Pancreas (tissue), 10 donors: ENCODE measurements around the gene SLC43A2. TPM values are rescaled to one million over a fixed set of nuclear protein-coding genes. Genes with fewer than 3 reads are reported as not detected.

ENCODE experiments used
- ATAC-seq, 4 donors: fragments of 200-7000 bp; cut with Tn5 transposase; one replicate each; pipeline versions ENCODE4 v1.8.0 to v1.9.1; 2020; ENCODE audit warnings: mild to moderate bottlenecking in 4 of 4, moderate library complexity in 4 of 4
- DNase-seq, 6 donors: peaks; one replicate each; pipeline ENCODE4 v3.0.0-alpha.2; 2020
- FAIRE-seq: peaks from 2 replicates; lab custom pipeline; 2012; peaks lifted over from hg19 to GRCh38; lab: Jason Lieb, UNC
- H3K27ac ChIP-seq, 4 donors: fragments of 200-600 bp; sonication (generic); 1 replicate in 3 of 4; 2 replicates in 1 of 4; pipeline versions ENCODE4 v1.5.0 to v1.8.0; 2020
- H3K27me3 ChIP-seq, 4 donors: fragments of 200-600 bp; one replicate each; pipeline ENCODE4 v1.8.0; 2021
- H3K36me3 ChIP-seq, 3 donors: fragments of 200-600 bp; sonication (generic) in 1 of 3; one replicate each; pipeline versions ENCODE4 v1.5.0 to v1.8.0; 2020 to 2021
- H3K4me1 ChIP-seq, 3 donors: fragments of 200-600 bp; one replicate each; pipeline ENCODE4 v1.8.0; 2021
- H3K4me3 ChIP-seq, 4 donors: fragments of 200-600 bp; sonication (generic) in 2 of 4; one replicate each; pipeline versions ENCODE4 v1.5.0 to v1.8.0; 2020 to 2021
- H3K9me3 ChIP-seq, 4 donors: fragments of 200-600 bp; one replicate each; pipeline ENCODE4 v1.8.0; 2021
- WGBS, 2 donors: extraction: QIAGEN DNeasy Blood & Tissue Kit; methylation state at CpG; one replicate each; pipeline ENCODE4 v1.1.7; 2013; 5-methylcytosine and 5-hydroxymethylcytosine counted together
- intact Hi-C, 3 donors: fragments of 100-400 bp; cut with DNase I; formaldehyde crosslinking; loops; one replicate each; pipeline versions ENCODE4 v1.11.1 to v1.14.2; 2022
- polyA plus RNA-seq, 2 donors: library from polyadenylated mRNA; stranded (reverse); fragments of 200-250 nt; gene quantifications; one replicate each; pipeline ENCODE4 v1.2.3, GENCODE V29; 2013
- total RNA-seq, 6 donors: library from RNA; stranded (reverse); fragmentation: NEBNext Ultra II Directional in 4 of 6; extraction: Animal tissue kit (Norgen Biotek cat#: 25700) in 4 of 6; gene quantifications; one replicate each; pipeline versions ENCODE4 v1.2.1 to v1.2.4, GENCODE V29; 2021 to 2023
- TF ChIP-seq, protein P1 (sequence below), 4 donors: fragments of 200-600 bp; sonication (generic) in 3 of 4; IDR thresholded peaks; one replicate each; pipeline versions ENCODE4 v1.5.0 to v1.8.0; 2021; ENCODE audit warnings: antibody characterized with exemption in 4 of 4
- donor health status: healthy with polysubstance abuse.
- donor health status: DM: no; HTN: no; CAD: no; lungs with moderate emphysema.
- donor health status: DM: no; HTN: no; CAD: no.
- donor health status: control.
- donor health status: control.
- donor health status: Bipolar disorder and iron deficiency.
- donor health status: DM: yes; HTN: yes; CAD: no.
- donor health status: DM: no; HTN: no; CAD: no.
- donor health status: DM: no; HTN: no; CAD: no.
- donor health status: DM: yes; HTN: yes; CAD: no.

Gene SLC43A2
- total and polyA plus RNA-seq, 8 donors, result 2.6 to 14.5 (median 9.8) TPM

DNA sequence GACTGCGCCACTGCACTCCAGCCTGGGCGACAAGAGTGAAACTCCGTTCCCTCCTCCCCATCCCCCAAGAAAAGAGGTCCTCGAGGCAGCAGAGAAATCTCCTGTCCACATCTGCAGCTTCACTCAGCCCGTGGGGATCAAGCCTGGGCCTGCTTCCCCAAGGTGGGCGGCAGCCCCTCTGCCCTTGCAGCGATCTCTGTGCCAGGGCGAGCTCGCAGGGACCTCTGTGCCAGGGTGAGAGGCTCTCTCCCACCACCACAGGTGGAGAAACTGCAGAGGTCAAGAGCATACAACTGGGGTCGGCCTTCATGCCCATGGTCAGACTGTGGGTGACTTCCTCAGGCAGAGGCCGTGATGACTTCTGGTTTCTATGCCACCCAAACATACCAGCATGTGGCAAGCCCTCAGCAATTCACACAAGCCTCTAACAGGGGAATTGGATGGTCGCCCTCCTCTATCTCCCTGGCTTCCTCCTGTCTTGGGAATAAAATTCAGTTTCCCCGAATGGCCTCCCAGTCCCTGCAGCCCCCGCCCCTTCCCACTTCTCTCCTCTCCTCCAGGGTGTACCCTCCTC is 5.5 kb downstream of the SLC43A2 start:
- WGBS, 2 donors, result 94 to 95% methylated on average over 14 of the region's 14 CpGs
- no peaks in the 10 kb centered on the region for H3K36me3 ChIP-seq
- peaks cover 0 to 5% (median 0%) of the 10 kb centered on the region in 3 donors for H3K4me1 ChIP-seq
- ATAC-seq (no peak), FAIRE-seq (no peak), DNase-seq (peak in 1 of 6 donors; percentile 50)
- H3K4me3 ChIP-seq, result no peak overlapping the region
- intact Hi-C loops, result no loop called here
- H3K9me3 ChIP-seq, result no peaks in the 10 kb centered on the region
- no peaks in the 10 kb centered on the region for H3K27me3 ChIP-seq
- no peak overlapping the region for H3K27ac ChIP-seq
- TF ChIP-seq, protein P1, sequence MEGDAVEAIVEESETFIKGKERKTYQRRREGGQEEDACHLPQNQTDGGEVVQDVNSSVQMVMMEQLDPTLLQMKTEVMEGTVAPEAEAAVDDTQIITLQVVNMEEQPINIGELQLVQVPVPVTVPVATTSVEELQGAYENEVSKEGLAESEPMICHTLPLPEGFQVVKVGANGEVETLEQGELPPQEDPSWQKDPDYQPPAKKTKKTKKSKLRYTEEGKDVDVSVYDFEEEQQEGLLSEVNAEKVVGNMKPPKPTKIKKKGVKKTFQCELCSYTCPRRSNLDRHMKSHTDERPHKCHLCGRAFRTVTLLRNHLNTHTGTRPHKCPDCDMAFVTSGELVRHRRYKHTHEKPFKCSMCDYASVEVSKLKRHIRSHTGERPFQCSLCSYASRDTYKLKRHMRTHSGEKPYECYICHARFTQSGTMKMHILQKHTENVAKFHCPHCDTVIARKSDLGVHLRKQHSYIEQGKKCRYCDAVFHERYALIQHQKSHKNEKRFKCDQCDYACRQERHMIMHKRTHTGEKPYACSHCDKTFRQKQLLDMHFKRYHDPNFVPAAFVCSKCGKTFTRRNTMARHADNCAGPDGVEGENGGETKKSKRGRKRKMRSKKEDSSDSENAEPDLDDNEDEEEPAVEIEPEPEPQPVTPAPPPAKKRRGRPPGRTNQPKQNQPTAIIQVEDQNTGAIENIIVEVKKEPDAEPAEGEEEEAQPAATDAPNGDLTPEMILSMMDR (IDR thresholded peaks at IDR 0.05), result no peak

DNA sequence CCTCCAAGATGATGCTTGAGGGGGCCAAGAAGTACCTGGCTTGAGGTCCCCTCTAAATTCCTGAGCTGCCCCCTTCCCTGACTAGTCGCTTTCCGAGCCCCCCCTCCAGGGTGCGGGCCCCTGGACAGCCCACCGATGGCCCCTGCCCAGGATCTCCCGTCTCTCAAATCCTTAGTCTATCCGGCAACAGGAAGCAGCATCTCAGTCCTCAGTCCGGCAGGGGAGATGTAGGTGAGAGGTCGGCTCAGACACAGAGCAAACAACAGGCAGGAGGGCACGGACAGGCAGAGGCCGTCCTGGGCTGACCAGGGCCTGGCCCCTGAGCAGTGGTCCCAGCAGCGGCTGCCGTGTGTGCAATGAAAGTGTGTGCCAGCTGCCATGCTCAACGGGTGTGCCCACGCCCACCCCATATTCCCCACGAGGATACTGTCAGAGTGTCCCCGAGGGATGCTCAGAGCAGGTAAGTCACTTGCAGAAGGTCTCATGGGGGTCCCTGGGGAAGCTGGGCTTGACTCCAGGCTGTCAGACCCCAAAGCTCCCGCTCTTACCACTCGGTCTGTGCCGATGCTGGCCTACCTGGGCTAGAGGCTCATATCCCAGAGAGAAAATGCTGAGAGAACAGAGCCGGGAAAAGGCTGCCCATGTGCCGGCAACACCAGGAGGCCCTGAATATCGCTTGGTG is 7.2 kb downstream of the SLC43A2 start:
- intact Hi-C loops, result no loop called here
- TF ChIP-seq, protein P1 (IDR thresholded peaks at IDR 0.05), result no peak
- ATAC-seq (peak in 1 of 4 donors; percentile 6), DNase-seq (no peak), FAIRE-seq (no peak)
- 78 to 79% methylated on average over 18 to 22 of the region's 22 CpGs for WGBS, 2 donors
- Histone ChIP-seq H3K27me3 (no peaks in the 10 kb centered on the region), H3K27ac (no peak overlapping the region), H3K4me1 (no peaks in the 10 kb centered on the region), H3K4me3 (no peak overlapping the region), H3K9me3 (no peaks in the 10 kb centered on the region), H3K36me3 (no peaks in the 10 kb centered on the region)

DNA sequence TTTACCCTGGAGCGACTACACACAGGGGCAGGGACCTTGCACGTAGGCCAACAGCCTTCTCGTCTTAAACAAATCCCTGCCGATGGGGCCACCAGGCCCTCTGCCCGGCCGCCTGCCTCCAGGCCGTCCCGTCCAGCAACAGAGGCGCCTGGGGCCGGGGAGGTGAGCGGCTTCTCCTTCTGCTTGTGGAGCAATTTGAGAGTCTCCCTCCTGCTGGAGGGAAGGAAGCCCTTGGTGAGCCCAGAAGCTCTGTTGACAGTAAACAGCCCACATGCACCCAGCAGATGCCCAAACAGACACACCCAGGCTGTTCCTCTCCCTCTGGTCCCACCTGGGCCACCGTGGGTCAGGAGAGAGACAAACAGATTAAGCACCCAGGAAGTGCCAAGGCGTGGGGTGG is 8.1 kb downstream of the SLC43A2 start:
- Histone ChIP-seq H3K36me3 (no peaks in the 10 kb centered on the region), H3K27me3 (no peaks in the 10 kb centered on the region), H3K27ac (no peak overlapping the region), H3K9me3 (no peaks in the 10 kb centered on the region), H3K4me1 (no peaks in the 10 kb centered on the region), H3K4me3 (no peak overlapping the region)
- ATAC-seq (no peak), FAIRE-seq (no peak), DNase-seq (peak in 1 of 6 donors; percentile 56)
- TF ChIP-seq, protein P1 (IDR thresholded peaks at IDR 0.05), result no peak
- WGBS, 2 donors, result 88% methylated on average over 13 of the region's 13 CpGs
- intact Hi-C loops, result no loop called here

DNA sequence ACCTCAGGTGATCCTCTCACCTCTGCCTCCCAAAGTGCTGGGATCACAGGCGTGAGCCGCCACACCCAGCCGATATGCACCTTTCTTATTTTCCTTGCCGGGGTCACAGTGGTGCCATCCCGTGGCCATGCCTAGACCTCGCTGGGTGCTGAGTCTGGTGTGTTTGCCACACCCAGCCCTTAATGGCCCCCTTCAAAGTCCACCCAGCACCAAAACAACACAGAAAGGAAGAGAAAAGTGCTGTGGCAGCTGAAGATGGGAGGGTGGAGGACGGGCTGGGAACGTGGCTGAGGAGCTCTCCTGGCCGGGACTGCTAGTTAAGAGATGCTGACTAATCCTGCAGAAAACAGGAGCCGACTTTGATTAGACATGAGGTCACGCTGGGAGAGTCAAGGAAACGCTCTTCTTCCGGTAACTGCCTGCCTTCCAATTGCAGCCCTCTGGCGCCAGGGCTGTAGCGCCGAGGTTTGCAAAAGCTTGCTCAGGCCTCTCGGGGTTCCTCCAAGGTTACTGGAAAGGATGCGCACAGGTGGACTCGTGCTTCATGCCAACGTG is 10.9 kb downstream of the SLC43A2 start:
- TF ChIP-seq, protein P1 (IDR thresholded peaks at IDR 0.05), result no peak
- DNase-seq, result no peak
- no peaks in the 10 kb centered on the region for H3K9me3 ChIP-seq
- H3K27me3 ChIP-seq, result no peaks in the 10 kb centered on the region
- H3K4me1 ChIP-seq, result no peaks in the 10 kb centered on the region
- FAIRE-seq, result no peak
- H3K36me3 ChIP-seq, result no peaks in the 10 kb centered on the region
- intact Hi-C loops, result no loop called here
- WGBS, 2 donors, result 84 to 87% methylated on average over 20 of the region's 20 CpGs
- ATAC-seq, result peak in 3 of 4 donors; percentile 44 to 71 (median 68)
- H3K4me3 ChIP-seq, result no peak overlapping the region
- no peak overlapping the region for H3K27ac ChIP-seq

DNA sequence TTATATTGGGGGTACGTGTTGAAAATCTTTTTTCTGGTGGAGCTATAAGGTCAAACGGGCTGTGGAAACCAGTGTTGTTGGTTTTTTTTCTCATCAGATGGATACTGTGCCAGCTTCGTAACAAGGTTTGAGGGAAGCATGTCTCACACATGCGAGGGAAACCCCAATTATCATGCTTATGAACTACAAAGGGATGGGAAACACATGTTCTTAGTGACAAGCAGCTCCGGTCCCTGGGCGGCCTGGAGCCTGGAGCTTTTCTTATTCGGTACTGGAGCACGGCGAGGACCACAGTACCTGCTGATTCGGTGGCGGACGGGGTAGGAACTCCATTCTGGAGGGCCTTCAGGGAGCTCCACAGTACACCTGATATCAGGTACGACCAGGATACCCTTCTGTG is 12.5 kb downstream of the SLC43A2 start:
- ATAC-seq, result no peak
- H3K36me3 ChIP-seq, result no peaks in the 10 kb centered on the region
- no peak for FAIRE-seq
- DNase-seq, result peak in 1 of 6 donors; percentile 35
- intact Hi-C loops, result no loop called here
- TF ChIP-seq, protein P1 (IDR thresholded peaks at IDR 0.05), result no peak
- H3K9me3 ChIP-seq, result no peaks in the 10 kb centered on the region
- no peak overlapping the region for H3K27ac ChIP-seq
- H3K4me1 ChIP-seq, result no peaks in the 10 kb centered on the region
- 87 to 91% methylated on average over 13 of the region's 13 CpGs for WGBS, 2 donors
- no peaks in the 10 kb centered on the region for H3K27me3 ChIP-seq
- no peak overlapping the region for H3K4me3 ChIP-seq
